ENCODE data around the gene C12orf76. TPM values are rescaled to one million over a fixed set of nuclear protein-coding genes. Genes with fewer than 3 reads are reported as not detected.

Gene C12orf76
- total and polyA plus RNA-seq, 9 of the 15 experiments (the other 6 are each of a cell fraction or from before 2014, with no cell fraction given): 6.3 to 38.6 (median 12.3) TPM

DNA sequence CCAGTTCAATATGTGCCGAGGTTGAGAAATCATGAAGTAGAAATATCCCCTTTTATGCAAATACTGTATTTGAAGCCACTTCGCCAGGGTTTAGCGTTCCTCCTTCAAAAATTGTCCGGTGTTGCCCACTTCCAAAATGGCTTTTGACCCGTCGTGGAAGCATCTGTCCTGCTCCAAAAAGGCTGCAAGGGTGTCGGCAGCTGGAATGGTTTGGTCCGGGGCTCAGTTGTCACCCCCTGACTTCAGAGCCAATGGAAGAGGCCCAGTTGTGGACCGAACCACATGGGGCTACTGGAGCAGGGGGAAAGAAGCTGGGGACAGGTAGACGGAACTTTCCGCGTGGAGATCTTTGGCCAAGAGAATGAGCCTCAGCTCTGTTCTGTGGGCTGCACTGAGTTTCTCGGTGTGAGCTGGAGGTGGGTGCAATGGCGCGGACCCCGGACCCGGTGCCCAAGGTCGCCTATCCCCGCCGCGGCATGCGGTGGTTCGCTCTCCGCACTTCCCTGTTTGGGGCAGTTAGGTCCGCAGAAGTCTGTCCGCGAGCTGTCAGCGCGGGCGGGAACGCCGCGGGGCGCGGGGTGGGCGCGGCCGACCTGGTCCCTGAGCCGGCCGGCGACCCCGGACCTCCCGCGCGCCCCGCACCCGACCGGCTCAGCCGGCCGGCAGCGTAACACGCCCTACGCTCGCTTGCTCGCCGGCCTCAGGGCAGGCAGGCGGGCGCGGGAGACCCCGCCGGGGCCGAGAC, 49.2 kb downstream of the C12orf76 start, which contains the start of gene ANKRD13A (continued):
- TF ChIP-seq MYBL2 (IDR thresholded peaks at IDR 0.05; ENCODE audit: low read depth) (no peak), MYBL2 (CRISPR knock-in tag; IDR thresholded peaks at IDR 0.05; ENCODE audit: borderline replicate concordance) (no peak), ZNF507 (tag; conservative IDR thresholded peaks at IDR 0.05) (no peak), RAD51 (IDR thresholded peaks at IDR 0.05; ENCODE audit: borderline replicate concordance, low read depth) (no peak), GATAD2A (IDR thresholded peaks at IDR 0.05) (0 out of 2 replicates have a peak, but pooled peaks have one; percentile 14), NFYB (IDR thresholded peaks at IDR 0.05; ENCODE audit: extremely low read depth, insufficient read length) (no peak), BRF1 (IDR thresholded peaks at IDR 0.05; ENCODE audit: borderline replicate concordance, extremely low read depth, insufficient read length) (no peak), ZNF316 (IDR thresholded peaks at IDR 0.05) (no peak), MBD2 (IDR thresholded peaks at IDR 0.05; ENCODE audit: borderline replicate concordance, low read depth) (peak; percentile 99), SREBF2 (CRISPR knock-in tag; IDR thresholded peaks at IDR 0.05) (no peak), SP2 (IDR thresholded peaks at IDR 0.05; ENCODE audit: extremely low read depth, low read depth, low read length, poor library complexity, severe bottlenecking) (no peak), ZNF717 (CRISPR knock-in tag; IDR thresholded peaks at IDR 0.05) (no peak), SRSF7 (optimal IDR thresholded peaks at IDR 0.05; ENCODE audit: low read depth, low read length) (no peak), SREBF1 (IDR thresholded peaks at IDR 0.05; ENCODE audit: borderline replicate concordance, low read depth, low read length) (peak; percentile 98), ZNF3 (CRISPR knock-in tag; IDR thresholded peaks at IDR 0.05) (no peak), TBP (optimal IDR thresholded peaks at IDR 0.05; ENCODE audit: low read depth, low read length) (peak; percentile 86), PURB (CRISPR knock-in tag; IDR thresholded peaks at IDR 0.05; ENCODE audit: low read depth) (no peak), XRCC4 (IDR thresholded peaks at IDR 0.05; ENCODE audit: extremely low read depth, insufficient read depth, insufficient read length) (no peak), ZNF12 (CRISPR knock-in tag; IDR thresholded peaks at IDR 0.05) (no peak)
- TF ChIP-seq, protein P1, sequence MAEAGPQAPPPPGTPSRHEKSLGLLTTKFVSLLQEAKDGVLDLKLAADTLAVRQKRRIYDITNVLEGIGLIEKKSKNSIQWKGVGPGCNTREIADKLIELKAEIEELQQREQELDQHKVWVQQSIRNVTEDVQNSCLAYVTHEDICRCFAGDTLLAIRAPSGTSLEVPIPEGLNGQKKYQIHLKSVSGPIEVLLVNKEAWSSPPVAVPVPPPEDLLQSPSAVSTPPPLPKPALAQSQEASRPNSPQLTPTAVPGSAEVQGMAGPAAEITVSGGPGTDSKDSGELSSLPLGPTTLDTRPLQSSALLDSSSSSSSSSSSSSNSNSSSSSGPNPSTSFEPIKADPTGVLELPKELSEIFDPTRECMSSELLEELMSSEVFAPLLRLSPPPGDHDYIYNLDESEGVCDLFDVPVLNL (CRISPR knock-in tag; IDR thresholded peaks at IDR 0.05; ENCODE audit: low read depth): no peak
- TF ChIP-seq, protein P2, sequence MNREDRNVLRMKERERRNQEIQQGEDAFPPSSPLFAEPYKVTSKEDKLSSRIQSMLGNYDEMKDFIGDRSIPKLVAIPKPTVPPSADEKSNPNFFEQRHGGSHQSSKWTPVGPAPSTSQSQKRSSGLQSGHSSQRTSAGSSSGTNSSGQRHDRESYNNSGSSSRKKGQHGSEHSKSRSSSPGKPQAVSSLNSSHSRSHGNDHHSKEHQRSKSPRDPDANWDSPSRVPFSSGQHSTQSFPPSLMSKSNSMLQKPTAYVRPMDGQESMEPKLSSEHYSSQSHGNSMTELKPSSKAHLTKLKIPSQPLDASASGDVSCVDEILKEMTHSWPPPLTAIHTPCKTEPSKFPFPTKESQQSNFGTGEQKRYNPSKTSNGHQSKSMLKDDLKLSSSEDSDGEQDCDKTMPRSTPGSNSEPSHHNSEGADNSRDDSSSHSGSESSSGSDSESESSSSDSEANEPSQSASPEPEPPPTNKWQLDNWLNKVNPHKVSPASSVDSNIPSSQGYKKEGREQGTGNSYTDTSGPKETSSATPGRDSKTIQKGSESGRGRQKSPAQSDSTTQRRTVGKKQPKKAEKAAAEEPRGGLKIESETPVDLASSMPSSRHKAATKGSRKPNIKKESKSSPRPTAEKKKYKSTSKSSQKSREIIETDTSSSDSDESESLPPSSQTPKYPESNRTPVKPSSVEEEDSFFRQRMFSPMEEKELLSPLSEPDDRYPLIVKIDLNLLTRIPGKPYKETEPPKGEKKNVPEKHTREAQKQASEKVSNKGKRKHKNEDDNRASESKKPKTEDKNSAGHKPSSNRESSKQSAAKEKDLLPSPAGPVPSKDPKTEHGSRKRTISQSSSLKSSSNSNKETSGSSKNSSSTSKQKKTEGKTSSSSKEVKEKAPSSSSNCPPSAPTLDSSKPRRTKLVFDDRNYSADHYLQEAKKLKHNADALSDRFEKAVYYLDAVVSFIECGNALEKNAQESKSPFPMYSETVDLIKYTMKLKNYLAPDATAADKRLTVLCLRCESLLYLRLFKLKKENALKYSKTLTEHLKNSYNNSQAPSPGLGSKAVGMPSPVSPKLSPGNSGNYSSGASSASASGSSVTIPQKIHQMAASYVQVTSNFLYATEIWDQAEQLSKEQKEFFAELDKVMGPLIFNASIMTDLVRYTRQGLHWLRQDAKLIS (CRISPR knock-in tag; IDR thresholded peaks at IDR 0.05): no peak; the same call in 1 of the 2 replicates
- TF ChIP-seq, protein P3, sequence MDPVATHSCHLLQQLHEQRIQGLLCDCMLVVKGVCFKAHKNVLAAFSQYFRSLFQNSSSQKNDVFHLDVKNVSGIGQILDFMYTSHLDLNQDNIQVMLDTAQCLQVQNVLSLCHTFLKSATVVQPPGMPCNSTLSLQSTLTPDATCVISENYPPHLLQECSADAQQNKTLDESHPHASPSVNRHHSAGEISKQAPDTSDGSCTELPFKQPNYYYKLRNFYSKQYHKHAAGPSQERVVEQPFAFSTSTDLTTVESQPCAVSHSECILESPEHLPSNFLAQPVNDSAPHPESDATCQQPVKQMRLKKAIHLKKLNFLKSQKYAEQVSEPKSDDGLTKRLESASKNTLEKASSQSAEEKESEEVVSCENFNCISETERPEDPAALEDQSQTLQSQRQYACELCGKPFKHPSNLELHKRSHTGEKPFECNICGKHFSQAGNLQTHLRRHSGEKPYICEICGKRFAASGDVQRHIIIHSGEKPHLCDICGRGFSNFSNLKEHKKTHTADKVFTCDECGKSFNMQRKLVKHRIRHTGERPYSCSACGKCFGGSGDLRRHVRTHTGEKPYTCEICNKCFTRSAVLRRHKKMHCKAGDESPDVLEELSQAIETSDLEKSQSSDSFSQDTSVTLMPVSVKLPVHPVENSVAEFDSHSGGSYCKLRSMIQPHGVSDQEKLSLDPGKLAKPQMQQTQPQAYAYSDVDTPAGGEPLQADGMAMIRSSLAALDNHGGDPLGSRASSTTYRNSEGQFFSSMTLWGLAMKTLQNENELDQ (CRISPR knock-in tag; IDR thresholded peaks at IDR 0.05; ENCODE audit: borderline replicate concordance): peak; percentile 35; the same call in 1 of the 2 replicates

Data from K562 (cell line).